ENCODE measurements around the gene SREBF2. TPM values are rescaled to one million over a fixed set of nuclear protein-coding genes. Genes with fewer than 3 reads are reported as not detected.

SREBF2 gene
- total and polyA plus RNA-seq, 2 of the 8 experiments (the other 6 are each of a cell fraction or from before 2014, with no cell fraction given) = 125 to 144 TPM

DNA sequence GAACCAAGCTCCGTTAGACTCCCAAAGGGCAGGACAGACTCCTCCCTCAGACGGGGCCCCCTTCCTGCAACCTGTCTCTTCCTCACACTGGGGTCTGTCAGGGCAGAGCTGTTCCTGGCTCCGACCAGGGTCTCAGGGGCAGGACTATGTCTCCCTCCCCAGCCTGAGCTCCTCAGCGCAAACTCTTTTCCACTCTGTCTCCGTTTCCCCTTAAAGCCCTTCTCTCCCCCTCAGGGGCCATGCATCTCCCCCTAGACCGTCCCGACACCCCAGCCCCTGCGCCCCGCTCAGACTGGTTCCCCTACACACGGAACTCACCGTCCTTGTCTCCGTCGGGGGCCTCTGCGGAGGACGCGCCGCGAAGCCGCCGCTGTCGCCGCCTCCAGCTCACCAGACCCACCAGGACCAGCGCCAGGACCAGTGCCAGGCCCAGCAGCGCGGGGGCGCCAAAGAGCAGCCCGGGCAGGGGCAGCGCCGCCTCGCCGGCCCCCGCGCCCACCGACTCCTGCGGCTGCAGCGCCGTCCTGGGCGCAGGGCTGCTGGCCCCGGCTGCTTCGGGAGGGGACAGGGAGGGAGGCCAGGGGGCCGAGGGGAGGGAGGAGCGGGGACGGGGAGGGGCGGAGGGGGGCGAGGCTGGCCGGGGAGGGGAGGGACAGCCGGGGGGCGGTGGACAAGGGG, 93.0 kb downstream of the SREBF2 start (continued):
- TF ChIP-seq, protein P1, sequence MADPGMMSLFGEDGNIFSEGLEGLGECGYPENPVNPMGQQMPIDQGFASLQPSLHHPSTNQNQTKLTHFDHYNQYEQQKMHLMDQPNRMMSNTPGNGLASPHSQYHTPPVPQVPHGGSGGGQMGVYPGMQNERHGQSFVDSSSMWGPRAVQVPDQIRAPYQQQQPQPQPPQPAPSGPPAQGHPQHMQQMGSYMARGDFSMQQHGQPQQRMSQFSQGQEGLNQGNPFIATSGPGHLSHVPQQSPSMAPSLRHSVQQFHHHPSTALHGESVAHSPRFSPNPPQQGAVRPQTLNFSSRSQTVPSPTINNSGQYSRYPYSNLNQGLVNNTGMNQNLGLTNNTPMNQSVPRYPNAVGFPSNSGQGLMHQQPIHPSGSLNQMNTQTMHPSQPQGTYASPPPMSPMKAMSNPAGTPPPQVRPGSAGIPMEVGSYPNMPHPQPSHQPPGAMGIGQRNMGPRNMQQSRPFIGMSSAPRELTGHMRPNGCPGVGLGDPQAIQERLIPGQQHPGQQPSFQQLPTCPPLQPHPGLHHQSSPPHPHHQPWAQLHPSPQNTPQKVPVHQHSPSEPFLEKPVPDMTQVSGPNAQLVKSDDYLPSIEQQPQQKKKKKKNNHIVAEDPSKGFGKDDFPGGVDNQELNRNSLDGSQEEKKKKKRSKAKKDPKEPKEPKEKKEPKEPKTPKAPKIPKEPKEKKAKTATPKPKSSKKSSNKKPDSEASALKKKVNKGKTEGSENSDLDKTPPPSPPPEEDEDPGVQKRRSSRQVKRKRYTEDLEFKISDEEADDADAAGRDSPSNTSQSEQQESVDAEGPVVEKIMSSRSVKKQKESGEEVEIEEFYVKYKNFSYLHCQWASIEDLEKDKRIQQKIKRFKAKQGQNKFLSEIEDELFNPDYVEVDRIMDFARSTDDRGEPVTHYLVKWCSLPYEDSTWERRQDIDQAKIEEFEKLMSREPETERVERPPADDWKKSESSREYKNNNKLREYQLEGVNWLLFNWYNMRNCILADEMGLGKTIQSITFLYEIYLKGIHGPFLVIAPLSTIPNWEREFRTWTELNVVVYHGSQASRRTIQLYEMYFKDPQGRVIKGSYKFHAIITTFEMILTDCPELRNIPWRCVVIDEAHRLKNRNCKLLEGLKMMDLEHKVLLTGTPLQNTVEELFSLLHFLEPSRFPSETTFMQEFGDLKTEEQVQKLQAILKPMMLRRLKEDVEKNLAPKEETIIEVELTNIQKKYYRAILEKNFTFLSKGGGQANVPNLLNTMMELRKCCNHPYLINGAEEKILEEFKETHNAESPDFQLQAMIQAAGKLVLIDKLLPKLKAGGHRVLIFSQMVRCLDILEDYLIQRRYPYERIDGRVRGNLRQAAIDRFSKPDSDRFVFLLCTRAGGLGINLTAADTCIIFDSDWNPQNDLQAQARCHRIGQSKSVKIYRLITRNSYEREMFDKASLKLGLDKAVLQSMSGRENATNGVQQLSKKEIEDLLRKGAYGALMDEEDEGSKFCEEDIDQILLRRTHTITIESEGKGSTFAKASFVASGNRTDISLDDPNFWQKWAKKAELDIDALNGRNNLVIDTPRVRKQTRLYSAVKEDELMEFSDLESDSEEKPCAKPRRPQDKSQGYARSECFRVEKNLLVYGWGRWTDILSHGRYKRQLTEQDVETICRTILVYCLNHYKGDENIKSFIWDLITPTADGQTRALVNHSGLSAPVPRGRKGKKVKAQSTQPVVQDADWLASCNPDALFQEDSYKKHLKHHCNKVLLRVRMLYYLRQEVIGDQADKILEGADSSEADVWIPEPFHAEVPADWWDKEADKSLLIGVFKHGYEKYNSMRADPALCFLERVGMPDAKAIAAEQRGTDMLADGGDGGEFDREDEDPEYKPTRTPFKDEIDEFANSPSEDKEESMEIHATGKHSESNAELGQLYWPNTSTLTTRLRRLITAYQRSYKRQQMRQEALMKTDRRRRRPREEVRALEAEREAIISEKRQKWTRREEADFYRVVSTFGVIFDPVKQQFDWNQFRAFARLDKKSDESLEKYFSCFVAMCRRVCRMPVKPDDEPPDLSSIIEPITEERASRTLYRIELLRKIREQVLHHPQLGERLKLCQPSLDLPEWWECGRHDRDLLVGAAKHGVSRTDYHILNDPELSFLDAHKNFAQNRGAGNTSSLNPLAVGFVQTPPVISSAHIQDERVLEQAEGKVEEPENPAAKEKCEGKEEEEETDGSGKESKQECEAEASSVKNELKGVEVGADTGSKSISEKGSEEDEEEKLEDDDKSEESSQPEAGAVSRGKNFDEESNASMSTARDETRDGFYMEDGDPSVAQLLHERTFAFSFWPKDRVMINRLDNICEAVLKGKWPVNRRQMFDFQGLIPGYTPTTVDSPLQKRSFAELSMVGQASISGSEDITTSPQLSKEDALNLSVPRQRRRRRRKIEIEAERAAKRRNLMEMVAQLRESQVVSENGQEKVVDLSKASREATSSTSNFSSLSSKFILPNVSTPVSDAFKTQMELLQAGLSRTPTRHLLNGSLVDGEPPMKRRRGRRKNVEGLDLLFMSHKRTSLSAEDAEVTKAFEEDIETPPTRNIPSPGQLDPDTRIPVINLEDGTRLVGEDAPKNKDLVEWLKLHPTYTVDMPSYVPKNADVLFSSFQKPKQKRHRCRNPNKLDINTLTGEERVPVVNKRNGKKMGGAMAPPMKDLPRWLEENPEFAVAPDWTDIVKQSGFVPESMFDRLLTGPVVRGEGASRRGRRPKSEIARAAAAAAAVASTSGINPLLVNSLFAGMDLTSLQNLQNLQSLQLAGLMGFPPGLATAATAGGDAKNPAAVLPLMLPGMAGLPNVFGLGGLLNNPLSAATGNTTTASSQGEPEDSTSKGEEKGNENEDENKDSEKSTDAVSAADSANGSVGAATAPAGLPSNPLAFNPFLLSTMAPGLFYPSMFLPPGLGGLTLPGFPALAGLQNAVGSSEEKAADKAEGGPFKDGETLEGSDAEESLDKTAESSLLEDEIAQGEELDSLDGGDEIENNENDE (IDR thresholded peaks at IDR 0.05; ENCODE audit: insufficient replicate concordance, low read length) = no peak
- no peak for TF ChIP-seq GTF2F1 (IDR thresholded peaks at IDR 0.05; ENCODE audit: borderline replicate concordance, low read depth, low read length)
- TF ChIP-seq TAF7 (optimal IDR thresholded peaks at IDR 0.05; ENCODE audit: borderline replicate concordance, low read depth, low read length) = peak; percentile 29
- TF ChIP-seq JUN (IDR thresholded peaks at IDR 0.05; ENCODE audit: low read depth, low read length) = no peak
- TF ChIP-seq CHD1 (IDR thresholded peaks at IDR 0.05; ENCODE audit: low read depth, low read length) = no peak
- no peak for TF ChIP-seq RFX5 (IDR thresholded peaks at IDR 0.05; ENCODE audit: borderline replicate concordance, low read depth, low read length)
- TF ChIP-seq RBBP5 (IDR thresholded peaks at IDR 0.05; ENCODE audit: borderline replicate concordance, low read depth, low read length) = no peak
- no peak for TF ChIP-seq SP2 (IDR thresholded peaks at IDR 0.05; ENCODE audit: low read length)
- TF ChIP-seq KDM1A (IDR thresholded peaks at IDR 0.05; ENCODE audit: borderline replicate concordance, low read length) = no peak
- TF ChIP-seq PHF8 (conservative IDR thresholded peaks at IDR 0.05; ENCODE audit: low read depth, low read length) = no peak
- TF ChIP-seq SP4 (IDR thresholded peaks at IDR 0.05; ENCODE audit: low read length) = no peak

Measured in H1 (cell line).